HEK293 (cell line): Measurements from ENCODE around the gene DCAF8L1.

Experiments used
- CTCF ChIA-PET: fragments of 350-600 bp; formaldehyde crosslinking; extraction: SDS; loops from one replicate; lab custom pipeline; 2021; ENCODE audit warnings: antibody characterized with exemption; lab: Yijun Ruan, JAX
- POLR2A ChIA-PET: fragments of 300-600 bp; formaldehyde crosslinking; extraction: SDS; loops from one replicate; lab custom pipeline; 2020; ENCODE audit warnings: antibody characterized with exemption, inconsistent platforms; lab: Yijun Ruan, JAX
- H3K27ac ChIP-seq: fragments of 200-500 bp; sonication (Bioruptor generic); 2 replicates; pipeline ENCODE4 v1.5.1; 2014; ENCODE audit warnings: low read depth, low read length, control low read depth, inconsistent platforms; ENCODE audit errors: extremely low read depth
- H3K36me3 ChIP-seq, 2 experiments: fragments of 200-500 bp in 1 of 2; sonication (Bioruptor generic) in 1 of 2; 1 replicate in 1 of 2; 2 replicates in 1 of 2; pipeline ENCODE4 v1.5.1; 2014 to 2017; ENCODE audit warnings: inconsistent platforms in 2 of 2, low read length in 2 of 2; ENCODE audit not compliant: control insufficient read depth in 2 of 2, insufficient read depth in 1 of 2
- H3K4me1 ChIP-seq: fragments of 200-500 bp; sonication (Bioruptor generic); 2 replicates; pipeline ENCODE4 v1.5.1; 2014; ENCODE audit warnings: mild to moderate bottlenecking, low read length, inconsistent platforms; ENCODE audit not compliant: control insufficient read depth, insufficient read depth
- H3K4me3 ChIP-seq: 2 replicates; pipeline ENCODE4 v1.5.1; 2011; ENCODE audit warnings: low read depth, mild to moderate bottlenecking, control low read depth, low read length, moderate library complexity
- H3K9me3 ChIP-seq: fragments of 200-500 bp; sonication (Bioruptor generic); 2 replicates; pipeline ENCODE4 v1.5.1; 2014; ENCODE audit warnings: low read depth, low read length, inconsistent platforms; ENCODE audit not compliant: control insufficient read depth, insufficient read depth
- BCL11A ChIP-seq: fragments of 450-650 bp; formaldehyde crosslinking; IDR thresholded peaks from 2 replicates; pipeline ENCODE4 v1.5.1; 2016; ENCODE audit warnings: low read depth, missing biosample characterization, missing genetic modification characterization
- GFI1B ChIP-seq: fragments of 450-650 bp; formaldehyde crosslinking; IDR thresholded peaks from 2 replicates; pipeline ENCODE4 v1.5.1; 2016; ENCODE audit warnings: missing biosample characterization, missing genetic modification characterization
- KLF17 ChIP-seq: fragments of 450-650 bp; formaldehyde crosslinking; IDR thresholded peaks from 2 replicates; pipeline ENCODE4 v1.5.1; 2016; ENCODE audit warnings: missing biosample characterization, missing genetic modification characterization
- PRDM1 ChIP-seq: fragments of 450-650 bp; formaldehyde crosslinking; IDR thresholded peaks from 2 replicates; pipeline ENCODE4; 2016; ENCODE audit warnings: missing biosample characterization, missing genetic modification characterization
- PRDM4 ChIP-seq: fragments of 450-650 bp; formaldehyde crosslinking; IDR thresholded peaks from 2 replicates; pipeline ENCODE4 v1.5.1; 2017; ENCODE audit warnings: missing biosample characterization, missing genetic modification characterization
- SETDB1 ChIP-seq: IDR thresholded peaks from one replicate; pipeline ENCODE4 v1.6.1; 2017; ENCODE audit warnings: mild to moderate bottlenecking, low read length, moderate library complexity, mixed read lengths; ENCODE audit not compliant: insufficient read length
- TCF7L2 ChIP-seq: IDR thresholded peaks from 2 replicates; pipeline ENCODE4 v1.6.1; 2011; ENCODE audit warnings: low read depth, mild to moderate bottlenecking, inconsistent platforms, low read length, moderate library complexity, borderline replicate concordance
- TRIM28 ChIP-seq: IDR thresholded peaks from 2 replicates; pipeline ENCODE4 v1.6.1; 2011; ENCODE audit warnings: low read length, control low read depth, borderline replicate concordance
- ZFP41 ChIP-seq: fragments of 450-650 bp; formaldehyde crosslinking; IDR thresholded peaks from 2 replicates; pipeline ENCODE4 v1.5.1; 2016; ENCODE audit warnings: missing biosample characterization, missing genetic modification characterization, borderline replicate concordance
- ZNF140 ChIP-seq: fragments of 450-650 bp; formaldehyde crosslinking; IDR thresholded peaks from 2 replicates; pipeline ENCODE4 v1.5.1; 2016; ENCODE audit warnings: missing biosample characterization, missing genetic modification characterization
- ZNF155 ChIP-seq: fragments of 450-650 bp; formaldehyde crosslinking; IDR thresholded peaks from 2 replicates; pipeline ENCODE4 v1.5.1; 2016; ENCODE audit warnings: missing biosample characterization, missing genetic modification characterization
- ZNF24 ChIP-seq: fragments of 450-650 bp; formaldehyde crosslinking; IDR thresholded peaks from 2 replicates; pipeline ENCODE4 v1.5.1; 2016; ENCODE audit warnings: missing biosample characterization, missing genetic modification characterization
- ZNF473 ChIP-seq: fragments of 450-650 bp; formaldehyde crosslinking; IDR thresholded peaks from 2 replicates; pipeline ENCODE4 v1.5.1; 2017; ENCODE audit warnings: missing biosample characterization, missing genetic modification characterization
- ZNF501 ChIP-seq: fragments of 450-650 bp; formaldehyde crosslinking; IDR thresholded peaks from 2 replicates; pipeline ENCODE4 v1.5.1; 2016; ENCODE audit warnings: missing biosample characterization, missing genetic modification characterization
- ZNF580 ChIP-seq: fragments of 450-650 bp; formaldehyde crosslinking; IDR thresholded peaks from 2 replicates; pipeline ENCODE4 v1.5.1; 2016; ENCODE audit warnings: missing biosample characterization, missing genetic modification characterization
- ZNF629 ChIP-seq: fragments of 450-650 bp; formaldehyde crosslinking; IDR thresholded peaks from 2 replicates; pipeline ENCODE4 v1.5.1; 2017; ENCODE audit warnings: missing biosample characterization, missing genetic modification characterization
- ZNF707 ChIP-seq: fragments of 450-650 bp; formaldehyde crosslinking; IDR thresholded peaks from 2 replicates; pipeline ENCODE4 v1.5.1; 2016; ENCODE audit warnings: missing biosample characterization, missing genetic modification characterization
- ZNF76 ChIP-seq: fragments of 450-650 bp; formaldehyde crosslinking; IDR thresholded peaks from 2 replicates; pipeline ENCODE4; 2016; ENCODE audit warnings: low read depth, missing biosample characterization, missing genetic modification characterization, borderline replicate concordance
- ZSCAN16 ChIP-seq: fragments of 450-650 bp; formaldehyde crosslinking; IDR thresholded peaks from 2 replicates; pipeline ENCODE4 v1.5.1; 2016; ENCODE audit warnings: missing biosample characterization, missing genetic modification characterization
- ZSCAN30 ChIP-seq: fragments of 450-650 bp; IDR thresholded peaks from 2 replicates; pipeline ENCODE4 v1.5.1; 2018; ENCODE audit warnings: missing biosample characterization, mild to moderate bottlenecking, missing genetic modification characterization, moderate library complexity
- TF ChIP-seq, protein P1 (sequence below): fragments of 450-650 bp; formaldehyde crosslinking; optimal IDR thresholded peaks from 2 replicates; pipeline ENCODE3; 2016; ENCODE audit warnings: missing biosample characterization, mild to moderate bottlenecking, missing genetic modification characterization
- TF ChIP-seq, protein P2 (sequence below): fragments of 450-650 bp; formaldehyde crosslinking; IDR thresholded peaks from 2 replicates; pipeline ENCODE4 v1.5.1; 2016; ENCODE audit warnings: missing biosample characterization, missing genetic modification characterization
- TF ChIP-seq, protein P3 (sequence below): fragments of 450-650 bp; formaldehyde crosslinking; IDR thresholded peaks from 2 replicates; pipeline ENCODE4 v1.5.1; 2016; ENCODE audit warnings: missing biosample characterization, missing genetic modification characterization

The DCAF8L1 gene

DNA sequence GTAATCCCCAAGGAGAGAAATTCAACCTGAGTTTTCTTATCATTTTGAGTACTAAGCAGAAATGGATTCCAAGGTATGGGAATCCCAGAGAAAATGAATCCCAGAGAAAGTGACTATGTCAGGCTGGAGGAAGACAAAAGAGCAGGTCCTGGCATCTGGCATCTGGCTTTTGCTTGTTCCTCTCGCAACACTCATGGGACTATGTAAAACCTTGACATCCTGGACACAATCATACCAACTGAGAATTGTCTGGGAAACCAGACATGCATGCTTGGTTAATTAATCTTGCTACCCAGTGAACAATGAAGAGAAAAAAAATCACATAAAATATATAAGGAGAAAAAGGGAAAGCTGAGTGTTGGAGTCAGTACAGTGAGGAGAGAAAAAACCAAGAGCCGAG lies 12.9 kb downstream of the DCAF8L1 start (continued):
- no peak for TF ChIP-seq ZNF76 (tag by site-specific recombination)
- TF ChIP-seq TRIM28, result no peak
- TF ChIP-seq GFI1B (tag by site-specific recombination), result no peak
- TF ChIP-seq SETDB1, result no peak
- TF ChIP-seq, protein P1, sequence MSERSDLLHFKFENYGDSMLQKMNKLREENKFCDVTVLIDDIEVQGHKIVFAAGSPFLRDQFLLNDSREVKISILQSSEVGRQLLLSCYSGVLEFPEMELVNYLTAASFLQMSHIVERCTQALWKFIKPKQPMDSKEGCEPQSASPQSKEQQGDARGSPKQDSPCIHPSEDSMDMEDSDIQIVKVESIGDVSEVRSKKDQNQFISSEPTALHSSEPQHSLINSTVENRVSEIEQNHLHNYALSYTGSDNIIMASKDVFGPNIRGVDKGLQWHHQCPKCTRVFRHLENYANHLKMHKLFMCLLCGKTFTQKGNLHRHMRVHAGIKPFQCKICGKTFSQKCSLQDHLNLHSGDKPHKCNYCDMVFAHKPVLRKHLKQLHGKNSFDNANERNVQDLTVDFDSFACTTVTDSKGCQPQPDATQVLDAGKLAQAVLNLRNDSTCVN, result no peak
- TF ChIP-seq, protein P2, sequence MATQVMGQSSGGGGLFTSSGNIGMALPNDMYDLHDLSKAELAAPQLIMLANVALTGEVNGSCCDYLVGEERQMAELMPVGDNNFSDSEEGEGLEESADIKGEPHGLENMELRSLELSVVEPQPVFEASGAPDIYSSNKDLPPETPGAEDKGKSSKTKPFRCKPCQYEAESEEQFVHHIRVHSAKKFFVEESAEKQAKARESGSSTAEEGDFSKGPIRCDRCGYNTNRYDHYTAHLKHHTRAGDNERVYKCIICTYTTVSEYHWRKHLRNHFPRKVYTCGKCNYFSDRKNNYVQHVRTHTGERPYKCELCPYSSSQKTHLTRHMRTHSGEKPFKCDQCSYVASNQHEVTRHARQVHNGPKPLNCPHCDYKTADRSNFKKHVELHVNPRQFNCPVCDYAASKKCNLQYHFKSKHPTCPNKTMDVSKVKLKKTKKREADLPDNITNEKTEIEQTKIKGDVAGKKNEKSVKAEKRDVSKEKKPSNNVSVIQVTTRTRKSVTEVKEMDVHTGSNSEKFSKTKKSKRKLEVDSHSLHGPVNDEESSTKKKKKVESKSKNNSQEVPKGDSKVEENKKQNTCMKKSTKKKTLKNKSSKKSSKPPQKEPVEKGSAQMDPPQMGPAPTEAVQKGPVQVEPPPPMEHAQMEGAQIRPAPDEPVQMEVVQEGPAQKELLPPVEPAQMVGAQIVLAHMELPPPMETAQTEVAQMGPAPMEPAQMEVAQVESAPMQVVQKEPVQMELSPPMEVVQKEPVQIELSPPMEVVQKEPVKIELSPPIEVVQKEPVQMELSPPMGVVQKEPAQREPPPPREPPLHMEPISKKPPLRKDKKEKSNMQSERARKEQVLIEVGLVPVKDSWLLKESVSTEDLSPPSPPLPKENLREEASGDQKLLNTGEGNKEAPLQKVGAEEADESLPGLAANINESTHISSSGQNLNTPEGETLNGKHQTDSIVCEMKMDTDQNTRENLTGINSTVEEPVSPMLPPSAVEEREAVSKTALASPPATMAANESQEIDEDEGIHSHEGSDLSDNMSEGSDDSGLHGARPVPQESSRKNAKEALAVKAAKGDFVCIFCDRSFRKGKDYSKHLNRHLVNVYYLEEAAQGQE, result no peak
- no peak for TF ChIP-seq ZNF580

DNA sequence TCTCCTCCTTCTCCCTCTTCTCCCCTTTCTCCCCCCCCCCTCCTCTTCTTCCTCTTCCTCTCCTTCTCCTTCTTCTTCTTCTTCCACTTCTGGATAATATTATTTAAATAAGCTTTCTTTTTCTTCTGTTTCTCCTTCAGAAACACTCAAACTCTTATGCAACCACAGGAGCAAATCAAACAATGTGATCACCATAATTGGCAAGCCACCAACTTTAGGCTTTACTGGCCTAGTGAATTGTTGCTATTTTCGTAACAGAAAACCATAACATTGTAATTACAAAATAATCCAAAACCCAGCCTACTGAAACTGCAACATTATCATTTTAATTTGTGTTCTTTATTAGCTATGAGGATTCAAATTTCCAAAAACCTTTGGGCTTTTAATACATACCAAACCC lies 14.3 kb downstream of the DCAF8L1 start:
- ChIA-PET CTCF (no interaction called here), POLR2A (no interaction called here)
- H3K4me1 ChIP-seq, result no peaks in the 10 kb centered on the region
- no peaks in the 10 kb centered on the region for H3K9me3 ChIP-seq
- H3K4me3 ChIP-seq, result no peak overlapping the region
- no peaks in the 10 kb centered on the region for H3K36me3 ChIP-seq
- no peak overlapping the region for H3K27ac ChIP-seq
- no peak for TF ChIP-seq PRDM4
- TF ChIP-seq KLF17 (tag by site-specific recombination), result no peak
- no peak for TF ChIP-seq ZNF140 (tag by site-specific recombination)
- TF ChIP-seq ZNF155 (tag by site-specific recombination), result no peak
- TF ChIP-seq ZNF629 (tag by site-specific recombination), result no peak
- TF ChIP-seq ZNF473 (tag by site-specific recombination), result no peak
- no peak for TF ChIP-seq ZNF707
- no peak for TF ChIP-seq BCL11A (tag by site-specific recombination)
- no peak for TF ChIP-seq ZSCAN16
- no peak for TF ChIP-seq ZNF501 (tag by site-specific recombination)
- no peak for TF ChIP-seq ZSCAN30 (tag by site-specific recombination)
- TF ChIP-seq PRDM1 (tag by site-specific recombination), result no peak
- no peak for TF ChIP-seq TCF7L2
- TF ChIP-seq ZFP41 (tag by site-specific recombination), result no peak
- TF ChIP-seq, protein P3, sequence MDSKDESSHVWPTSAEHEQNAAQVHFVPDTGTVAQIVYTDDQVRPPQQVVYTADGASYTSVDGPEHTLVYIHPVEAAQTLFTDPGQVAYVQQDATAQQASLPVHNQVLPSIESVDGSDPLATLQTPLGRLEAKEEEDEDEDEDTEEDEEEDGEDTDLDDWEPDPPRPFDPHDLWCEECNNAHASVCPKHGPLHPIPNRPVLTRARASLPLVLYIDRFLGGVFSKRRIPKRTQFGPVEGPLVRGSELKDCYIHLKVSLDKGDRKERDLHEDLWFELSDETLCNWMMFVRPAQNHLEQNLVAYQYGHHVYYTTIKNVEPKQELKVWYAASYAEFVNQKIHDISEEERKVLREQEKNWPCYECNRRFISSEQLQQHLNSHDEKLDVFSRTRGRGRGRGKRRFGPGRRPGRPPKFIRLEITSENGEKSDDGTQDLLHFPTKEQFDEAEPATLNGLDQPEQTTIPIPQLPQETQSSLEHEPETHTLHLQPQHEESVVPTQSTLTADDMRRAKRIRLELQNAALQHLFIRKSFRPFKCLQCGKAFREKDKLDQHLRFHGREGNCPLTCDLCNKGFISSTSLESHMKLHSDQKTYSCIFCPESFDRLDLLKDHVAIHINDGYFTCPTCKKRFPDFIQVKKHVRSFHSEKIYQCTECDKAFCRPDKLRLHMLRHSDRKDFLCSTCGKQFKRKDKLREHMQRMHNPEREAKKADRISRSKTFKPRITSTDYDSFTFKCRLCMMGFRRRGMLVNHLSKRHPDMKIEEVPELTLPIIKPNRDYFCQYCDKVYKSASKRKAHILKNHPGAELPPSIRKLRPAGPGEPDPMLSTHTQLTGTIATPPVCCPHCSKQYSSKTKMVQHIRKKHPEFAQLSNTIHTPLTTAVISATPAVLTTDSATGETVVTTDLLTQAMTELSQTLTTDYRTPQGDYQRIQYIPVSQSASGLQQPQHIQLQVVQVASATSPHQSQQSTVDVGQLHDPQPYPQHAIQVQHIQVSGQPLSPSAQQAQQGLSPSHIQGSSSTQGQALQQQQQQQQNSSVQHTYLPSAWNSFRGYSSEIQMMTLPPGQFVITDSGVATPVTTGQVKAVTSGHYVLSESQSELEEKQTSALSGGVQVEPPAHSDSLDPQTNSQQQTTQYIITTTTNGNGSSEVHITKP (tag by site-specific recombination), result no peak
- no peak for TF ChIP-seq ZNF24 (tag by site-specific recombination)
- TF ChIP-seq ZNF580, result no peak
